NCI-H2081 treated with DMSO at 0.1 percent for 48 hours (cell line): ENCODE measurements around the gene MVB12B.

Experiments used
- DNase-seq: peaks from one replicate; lab custom pipeline; 2025; lab: John Stamatoyannopoulos, UW

Gene MVB12B

GRCh38 chr9:126494264-126494663, 167.6 kb downstream of the MVB12B start:
- DNase-seq, result no peak

GRCh38 chr9:126494746-126495145, 168.1 kb downstream of the MVB12B start:
- no peak for DNase-seq

GRCh38 chr9:126495411-126496180, 169.0 kb downstream of the MVB12B start:
- DNase-seq, result no peak

- no peak for DNase-seq
Observed at GRCh38 chr9:126496181-126496576, 169.6 kb downstream of the MVB12B start.

GRCh38 chr9:126496781-126497659, 170.4 kb downstream of the MVB12B start:
- DNase-seq, result no peak

- no peak for DNase-seq
Observed at GRCh38 chr9:126497660-126498275, 171.1 kb downstream of the MVB12B start.

GRCh38 chr9:126498331-126498730, 171.7 kb downstream of the MVB12B start:
- no peak for DNase-seq

- DNase-seq, result no peak
Observed at GRCh38 chr9:126499005-126499910, 172.6 kb downstream of the MVB12B start.

- DNase-seq, result no peak
Observed at GRCh38 chr9:126499911-126500599, 173.4 kb downstream of the MVB12B start.

- no peak for DNase-seq
Observed at GRCh38 chr9:126500600-126501382, 174.2 kb downstream of the MVB12B start.

GRCh38 chr9:126501383-126502331, 175.0 kb downstream of the MVB12B start:
- DNase-seq, result no peak

- no peak for DNase-seq
Observed at GRCh38 chr9:126502417-126503332, 176.0 kb downstream of the MVB12B start.

- no peak for DNase-seq
Observed at GRCh38 chr9:126503333-126504085, 176.9 kb downstream of the MVB12B start.

- DNase-seq, result no peak
Observed at GRCh38 chr9:126504086-126504976, 177.7 kb downstream of the MVB12B start.

- no peak for DNase-seq
Observed at GRCh38 chr9:126504977-126505455, 178.4 kb downstream of the MVB12B start.
